Fibroblast of skin of left quadriceps (primary cell): ENCODE measurements around the gene COX7A2L.
"Not testable (repeated sequence)": the region's sequence is repeated elsewhere in the genome, so short reads cannot be mapped to it uniquely, and the experiment has no call there.

Experiments used
- DNase-seq, 2 experiments: peaks; one replicate each; pipeline ENCODE4 v3.0.0-alpha.2; 2013; ENCODE audit warnings: low read depth in 2 of 2

Gene COX7A2L, protein sequence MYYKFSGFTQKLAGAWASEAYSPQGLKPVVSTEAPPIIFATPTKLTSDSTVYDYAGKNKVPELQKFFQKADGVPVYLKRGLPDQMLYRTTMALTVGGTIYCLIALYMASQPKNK

DNA sequence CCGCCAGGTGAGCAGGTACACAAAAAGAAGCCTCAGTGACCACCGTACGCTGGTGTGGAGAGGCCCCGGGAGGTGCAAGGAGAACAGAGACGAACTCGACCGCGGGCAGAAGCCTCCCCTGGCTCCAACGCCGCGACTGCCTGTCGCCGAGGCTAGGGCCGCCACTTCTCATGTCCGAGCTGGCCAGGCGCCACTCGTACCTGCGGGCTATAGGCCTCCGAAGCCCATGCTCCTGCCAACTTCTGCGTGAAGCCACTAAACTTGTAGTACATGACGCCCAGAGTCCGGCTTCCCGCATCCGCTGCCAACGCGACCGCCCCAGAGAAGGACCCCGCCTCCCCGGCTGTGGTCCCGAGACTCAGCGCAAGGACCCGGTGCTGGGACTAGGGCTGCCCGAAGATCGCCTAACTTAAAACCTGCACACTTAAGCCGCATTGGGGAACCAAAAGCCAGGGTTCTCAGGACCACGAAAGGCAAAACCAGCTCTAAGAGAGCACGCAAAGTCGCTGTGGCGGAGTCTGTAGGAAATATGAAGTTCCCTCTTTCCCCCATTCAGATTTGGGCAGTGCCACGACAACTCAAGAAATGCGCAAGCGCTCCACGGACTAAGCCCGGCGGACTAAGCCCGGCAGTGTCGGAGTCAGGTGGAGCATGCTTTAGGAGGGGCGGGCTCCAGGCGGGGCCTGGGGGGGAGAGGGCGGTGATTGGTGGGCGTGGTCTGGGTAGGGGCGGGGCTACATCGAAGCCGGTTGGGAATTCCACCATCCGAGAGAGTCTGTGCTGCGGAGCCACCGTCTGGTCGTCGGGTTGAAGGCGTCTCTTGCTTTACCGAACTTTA lies at the start of gene COX7A2L:
COX7A2L (minus strand) TSS at position 328 of the 838 bp plus-strand sequence; CDS start at position 272, 56 bp downstream.
- peak; percentile 96 to 97 for DNase-seq

DNA sequence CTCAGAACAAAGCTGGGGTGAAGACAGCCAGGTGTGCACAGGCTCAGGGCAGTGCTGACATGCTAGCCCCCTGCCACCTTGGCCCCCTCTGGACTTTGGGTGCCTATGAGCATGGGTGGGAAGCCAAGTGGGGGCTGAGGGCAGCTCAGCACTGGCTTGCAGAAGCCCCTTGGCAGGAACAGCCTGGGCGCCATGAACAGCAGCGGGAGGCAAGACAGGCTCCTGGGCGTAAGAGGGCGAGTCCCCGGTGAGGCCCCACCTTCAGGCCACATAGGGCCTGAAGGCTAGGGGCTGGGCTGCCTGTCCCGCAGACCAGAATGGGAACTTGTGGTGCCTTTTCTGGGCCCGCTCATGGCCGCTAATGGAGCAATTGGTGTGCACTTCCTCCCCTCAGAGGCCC lies 47.0 kb upstream of the COX7A2L start:
- no peak for DNase-seq

DNA sequence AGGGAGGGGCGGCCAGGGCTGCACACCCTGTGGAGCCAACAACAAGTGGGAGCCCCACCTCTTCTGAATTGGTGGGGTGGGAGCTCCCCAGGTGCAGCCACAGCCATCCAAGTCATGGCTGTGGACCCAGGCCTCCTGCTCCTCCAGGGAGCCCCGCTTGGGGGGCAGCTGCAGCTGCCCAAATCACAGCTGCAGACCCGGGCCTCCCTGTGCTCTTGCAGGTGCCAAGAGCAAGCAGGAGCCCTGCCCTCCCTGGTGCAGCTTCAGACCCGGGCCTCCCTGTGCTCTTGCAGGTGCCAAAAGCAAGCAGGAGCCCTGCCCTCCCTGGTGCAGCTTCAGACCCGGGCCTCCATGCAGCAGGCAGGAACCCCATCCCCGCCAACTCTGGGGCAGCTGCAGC lies 46.5 kb upstream of the COX7A2L start:
- no peak for DNase-seq

DNA sequence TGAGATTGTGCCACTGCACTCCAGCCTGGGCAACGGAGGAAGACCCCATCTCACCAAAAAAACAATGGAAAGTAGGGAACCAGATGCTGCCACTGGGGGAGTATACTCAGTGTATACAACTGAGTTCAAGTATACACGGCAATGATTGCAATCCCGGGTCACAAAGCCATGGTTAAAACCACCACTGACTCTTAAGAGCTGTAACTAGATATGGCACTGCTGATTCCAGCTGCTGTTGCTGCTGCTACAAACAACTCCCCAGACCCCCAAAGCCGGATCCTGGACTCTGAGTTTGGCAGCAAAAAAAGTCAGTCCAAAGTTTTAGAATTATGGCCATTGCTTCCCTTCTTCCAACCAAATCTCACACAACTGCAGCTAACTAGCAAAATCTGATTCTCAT lies 43.7 kb upstream of the COX7A2L start:
- no peak for DNase-seq

DNA sequence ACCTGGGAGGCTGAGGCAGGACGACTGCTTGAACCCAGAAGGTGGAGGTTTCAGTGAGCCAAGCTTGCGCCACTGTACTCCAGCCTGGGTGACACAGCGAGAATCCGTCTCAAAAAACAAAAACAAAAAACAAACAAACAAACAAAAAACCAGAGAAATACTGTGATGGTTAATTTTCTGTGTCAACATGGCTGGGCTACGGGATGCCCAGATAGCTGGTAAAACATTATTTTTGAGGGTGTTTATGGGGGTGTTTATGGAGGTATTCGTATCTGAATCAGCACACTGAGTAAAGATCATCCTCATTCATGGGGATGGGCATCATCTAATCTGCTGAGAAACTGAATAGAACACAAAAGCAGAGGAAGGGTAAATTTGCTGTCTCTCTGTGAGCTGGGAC lies 40.8 kb upstream of the COX7A2L start:
- DNase-seq, result no peak

DNA sequence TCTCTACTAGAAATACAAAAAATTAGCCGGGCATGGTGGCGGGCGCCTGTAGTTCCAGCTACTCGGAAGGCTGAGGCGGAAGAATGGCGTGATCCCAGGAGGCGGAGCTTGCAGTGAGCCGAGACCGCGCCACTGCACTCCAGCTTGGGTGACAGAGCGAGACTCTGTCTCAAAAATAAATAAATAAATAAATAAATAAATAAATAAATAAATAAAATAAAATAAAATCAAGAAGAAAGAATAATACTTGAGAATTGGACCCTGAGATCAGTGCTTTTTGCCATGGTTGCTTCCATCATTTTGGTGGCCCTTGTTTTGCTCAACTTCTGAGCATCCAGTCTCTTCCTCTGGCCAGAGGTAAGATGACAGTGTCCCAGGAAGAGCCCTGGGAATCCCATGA lies 37.0 kb upstream of the COX7A2L start:
- DNase-seq, result not testable (repeated sequence)

DNA sequence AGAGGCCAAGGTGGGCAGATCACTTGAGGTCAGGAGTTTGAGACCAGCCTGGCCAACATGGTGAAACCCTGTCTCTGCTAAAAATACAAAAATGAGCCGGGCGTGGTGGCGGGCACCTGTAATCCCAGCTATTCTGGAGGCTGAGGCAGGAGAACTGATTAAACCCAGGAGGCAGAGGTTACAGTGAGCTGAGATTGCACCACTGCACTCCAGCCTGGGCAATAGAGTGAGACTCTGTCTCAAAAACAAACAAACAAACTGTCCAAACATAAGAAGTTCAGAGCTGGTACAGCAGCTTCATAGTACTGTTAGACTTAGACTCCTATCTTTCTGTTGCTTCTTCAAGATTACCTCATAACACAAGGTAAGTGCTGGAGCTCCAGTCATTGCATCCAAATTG lies 32.3 kb upstream of the COX7A2L start:
- DNase-seq, result not testable (repeated sequence)

DNA sequence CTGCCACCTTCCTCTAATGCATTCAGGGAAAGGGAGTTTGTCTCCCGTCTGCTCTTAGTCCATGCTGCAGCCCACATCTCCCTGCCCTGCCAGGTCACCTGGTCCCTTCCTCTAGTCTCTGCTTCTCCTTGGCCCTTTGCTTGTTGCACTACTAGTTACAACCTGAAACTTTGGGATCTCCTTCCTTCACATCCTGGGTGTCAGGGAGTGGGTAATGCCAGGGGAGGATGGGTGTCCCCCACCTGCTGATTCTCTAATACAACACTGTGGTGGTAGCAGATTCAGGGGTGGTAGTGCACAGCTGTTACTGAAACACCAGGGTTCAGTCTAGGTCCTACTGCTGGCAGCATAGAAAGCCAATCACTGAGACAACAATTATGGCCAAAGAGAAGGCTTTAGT lies 31.2 kb upstream of the COX7A2L start:
- DNase-seq, result no peak

DNA sequence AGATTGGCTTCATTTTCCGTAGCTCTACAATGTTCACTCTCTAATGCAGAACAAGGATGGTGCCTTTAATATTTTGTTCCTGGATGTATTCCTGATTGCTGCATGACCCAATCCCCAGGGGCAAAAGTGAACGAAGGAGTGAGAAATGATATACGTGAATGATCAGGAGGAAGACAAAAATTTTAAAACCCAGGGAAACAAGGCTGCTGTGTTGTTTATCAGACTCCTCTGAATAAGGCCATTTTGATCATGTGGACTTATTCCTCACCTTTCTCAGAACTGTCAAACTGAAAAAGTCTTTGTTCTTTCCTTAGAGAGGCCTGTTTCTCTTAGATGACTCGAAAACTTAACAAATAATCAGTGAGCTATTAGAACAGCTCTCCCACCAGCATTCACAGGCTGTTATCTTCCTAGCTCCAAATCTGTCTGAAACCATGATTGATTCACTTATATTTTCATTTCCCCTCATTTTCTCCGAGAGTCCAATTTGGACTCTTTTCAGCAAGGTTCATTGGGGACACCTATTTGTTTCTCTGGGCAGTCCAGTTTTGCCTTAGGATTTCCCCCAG lies 29.5 kb upstream of the COX7A2L start:
- DNase-seq, result no peak

DNA sequence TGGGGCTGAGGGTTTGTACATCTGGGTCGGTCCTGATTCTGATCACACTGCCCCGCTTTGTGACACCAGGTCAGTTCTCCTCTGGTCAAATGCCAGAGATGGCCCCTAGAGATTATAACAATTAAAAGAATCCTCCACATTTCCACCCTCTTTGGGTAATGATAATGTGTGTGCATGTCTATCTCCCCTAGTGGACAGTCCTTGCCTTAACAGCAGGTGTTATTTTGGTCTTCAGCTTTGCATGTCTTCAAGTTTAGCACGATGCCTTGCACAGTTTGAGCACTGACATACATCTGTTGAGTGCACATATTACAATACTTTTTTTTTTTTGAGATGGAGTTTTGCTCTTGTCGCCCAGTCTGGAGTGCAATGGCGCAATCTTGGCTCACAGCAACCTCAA lies 25.7 kb upstream of the COX7A2L start:
- DNase-seq, result no peak

DNA sequence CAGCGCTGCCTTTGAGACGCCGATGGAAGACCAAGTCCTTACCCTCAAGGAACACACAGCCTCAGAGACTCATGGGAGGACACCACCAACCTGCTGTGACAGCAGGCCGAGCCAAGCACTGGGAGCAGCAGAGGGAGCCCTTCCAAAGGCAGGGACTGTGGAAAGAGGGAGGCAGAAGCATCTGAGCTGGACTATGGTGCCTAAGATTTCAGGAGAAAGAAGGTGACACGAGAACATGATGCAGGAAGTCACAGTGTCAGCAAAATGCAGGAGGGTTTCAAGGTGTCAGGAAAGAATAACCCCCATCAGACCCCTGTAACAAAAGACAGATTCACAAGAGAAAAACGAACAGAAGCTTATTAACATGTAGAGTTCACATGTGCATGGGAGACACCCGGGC lies 24.2 kb upstream of the COX7A2L start:
- no peak for DNase-seq

DNA sequence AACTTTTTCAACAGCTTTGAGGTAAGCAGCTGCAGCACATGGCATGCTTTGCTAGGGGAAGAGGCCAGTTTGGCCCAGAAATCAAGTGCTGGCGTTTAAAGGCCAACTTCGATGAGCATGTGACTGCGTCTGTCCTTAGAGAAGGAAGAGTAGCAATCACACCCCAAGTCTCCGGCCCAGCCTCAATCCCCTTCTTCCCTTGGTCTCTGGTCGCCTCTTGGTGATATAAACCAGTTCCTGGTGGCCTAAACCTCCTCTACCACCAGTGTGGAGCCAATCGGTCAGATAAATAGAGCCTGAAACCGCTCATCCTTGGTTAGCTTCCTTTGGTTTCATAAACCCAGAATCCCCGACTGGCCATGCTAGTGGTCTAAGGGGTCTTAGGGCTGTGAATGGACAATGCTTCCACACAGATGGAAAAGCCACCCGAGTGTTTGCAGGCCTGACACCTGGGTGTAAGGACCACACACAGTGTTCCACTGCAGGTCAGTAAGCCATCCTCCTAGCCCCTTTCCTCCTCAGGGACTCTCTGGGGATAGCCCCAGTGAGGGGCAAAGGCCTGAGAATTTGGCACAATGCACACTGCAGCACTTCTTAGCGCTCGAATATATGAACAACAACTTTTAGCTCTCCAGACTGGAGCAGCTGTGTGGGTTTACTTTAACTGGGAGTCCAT lies 23.0 kb upstream of the COX7A2L start:
- DNase-seq, result no peak

DNA sequence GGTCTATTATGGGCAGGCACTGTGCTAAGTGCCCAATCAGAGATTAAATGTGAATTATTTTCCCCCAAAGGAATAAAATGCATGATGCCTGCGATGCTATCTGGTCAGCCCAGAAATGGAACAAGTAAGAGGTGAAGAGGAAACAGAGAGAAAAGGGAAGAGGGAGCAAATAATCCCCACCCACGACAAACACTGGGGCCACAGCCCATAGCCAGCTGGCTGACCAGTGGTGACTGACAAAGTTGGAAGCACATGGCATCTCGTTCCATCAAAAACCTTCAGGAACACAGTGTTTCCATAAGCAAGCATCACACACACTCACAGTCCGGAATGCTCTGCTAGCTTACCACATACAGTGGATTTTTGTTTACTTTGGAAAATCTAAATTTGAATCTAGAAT lies 21.1 kb upstream of the COX7A2L start:
- no peak for DNase-seq

DNA sequence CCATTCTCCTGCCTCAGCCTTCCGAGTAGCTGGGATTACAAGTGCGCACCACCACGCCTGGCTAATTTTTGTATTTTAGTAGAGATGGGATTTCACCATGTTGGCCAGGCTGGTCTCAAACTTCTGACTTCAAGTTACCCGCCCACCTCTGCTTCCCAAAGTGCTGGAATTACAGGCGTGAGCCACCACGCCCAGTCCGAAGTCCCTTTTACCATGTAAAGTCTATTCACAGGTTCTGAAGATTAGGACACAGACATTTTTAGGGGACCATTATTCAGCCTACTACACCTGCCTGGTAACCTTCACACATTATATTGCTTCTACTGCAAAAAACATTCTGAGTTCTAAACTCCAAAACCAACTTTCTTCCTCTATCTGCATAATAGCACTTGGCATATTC lies 19.0 kb upstream of the COX7A2L start:
- DNase-seq, result not testable (repeated sequence)

DNA sequence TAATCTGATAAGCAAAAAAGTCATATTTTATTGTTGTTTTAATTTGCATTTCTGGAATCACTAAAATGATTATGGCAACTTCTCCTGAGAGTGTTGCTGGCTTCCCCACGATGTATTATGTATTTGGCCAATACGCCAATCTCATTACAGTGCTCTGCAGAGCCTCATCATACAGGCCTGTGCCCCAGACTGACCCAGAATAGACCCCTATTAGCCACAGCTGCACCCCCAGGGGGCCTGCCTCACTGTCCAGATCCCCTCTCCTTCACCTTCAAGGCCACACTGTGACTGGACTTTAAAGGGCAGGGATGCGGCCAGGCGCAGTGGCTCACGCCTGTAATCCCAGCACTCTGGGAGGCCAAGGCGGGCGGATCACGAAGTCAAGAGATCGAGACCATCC lies 17.4 kb upstream of the COX7A2L start:
- DNase-seq, result no peak

DNA sequence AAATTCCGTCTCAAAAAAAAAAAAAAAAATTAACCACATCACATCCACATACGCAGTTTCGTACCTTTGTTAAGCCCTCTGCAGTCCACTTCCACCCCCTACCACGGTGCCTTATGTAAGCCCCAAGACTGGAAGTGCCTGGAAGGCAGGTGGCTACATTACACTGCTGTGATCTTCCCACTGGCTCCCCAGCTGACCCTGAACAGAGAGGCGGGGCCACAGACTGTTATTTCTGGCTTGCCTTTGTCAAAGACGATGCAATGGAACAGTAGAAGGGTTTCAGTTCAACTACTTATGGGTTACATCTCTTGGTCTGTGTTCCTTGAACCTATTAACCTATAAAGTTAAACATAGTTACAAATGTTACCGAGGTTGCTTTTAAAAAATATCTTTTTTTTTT lies 15.7 kb upstream of the COX7A2L start:
- DNase-seq, result no peak

DNA sequence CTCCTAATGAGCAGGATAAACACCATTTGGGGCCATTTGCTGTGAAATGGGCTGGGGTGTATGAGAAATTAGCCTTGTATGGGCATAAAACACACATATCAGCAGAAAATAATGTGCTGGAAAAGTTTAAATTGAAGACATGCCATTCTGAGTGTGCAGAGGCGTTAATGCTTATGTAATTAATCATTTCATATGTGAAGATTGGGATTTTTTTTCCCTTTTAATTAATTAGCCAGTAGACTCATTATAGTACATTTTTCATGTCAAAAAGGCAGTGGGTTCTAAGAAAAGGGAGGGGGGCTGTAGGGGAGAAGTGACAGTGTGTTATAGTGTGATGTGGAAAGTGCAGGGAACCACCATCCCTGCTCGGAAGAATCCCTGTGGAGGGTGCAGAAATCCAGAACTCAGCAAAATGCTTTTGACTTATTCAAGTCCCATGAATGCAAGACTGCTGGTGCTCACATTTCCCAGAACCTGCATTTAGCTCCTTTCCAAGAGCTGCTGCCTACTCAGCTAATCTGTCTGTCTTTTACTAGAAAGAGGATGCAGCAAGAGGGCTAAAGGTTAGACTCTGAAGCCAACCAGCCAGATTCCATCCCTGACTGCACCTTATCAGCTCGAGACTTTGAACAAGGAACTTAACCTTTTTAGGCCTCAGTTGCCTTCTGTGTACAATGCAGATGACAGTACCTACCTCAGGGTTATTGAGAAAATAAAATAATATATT lies 11.6 kb upstream of the COX7A2L start:
- DNase-seq, result no peak

DNA sequence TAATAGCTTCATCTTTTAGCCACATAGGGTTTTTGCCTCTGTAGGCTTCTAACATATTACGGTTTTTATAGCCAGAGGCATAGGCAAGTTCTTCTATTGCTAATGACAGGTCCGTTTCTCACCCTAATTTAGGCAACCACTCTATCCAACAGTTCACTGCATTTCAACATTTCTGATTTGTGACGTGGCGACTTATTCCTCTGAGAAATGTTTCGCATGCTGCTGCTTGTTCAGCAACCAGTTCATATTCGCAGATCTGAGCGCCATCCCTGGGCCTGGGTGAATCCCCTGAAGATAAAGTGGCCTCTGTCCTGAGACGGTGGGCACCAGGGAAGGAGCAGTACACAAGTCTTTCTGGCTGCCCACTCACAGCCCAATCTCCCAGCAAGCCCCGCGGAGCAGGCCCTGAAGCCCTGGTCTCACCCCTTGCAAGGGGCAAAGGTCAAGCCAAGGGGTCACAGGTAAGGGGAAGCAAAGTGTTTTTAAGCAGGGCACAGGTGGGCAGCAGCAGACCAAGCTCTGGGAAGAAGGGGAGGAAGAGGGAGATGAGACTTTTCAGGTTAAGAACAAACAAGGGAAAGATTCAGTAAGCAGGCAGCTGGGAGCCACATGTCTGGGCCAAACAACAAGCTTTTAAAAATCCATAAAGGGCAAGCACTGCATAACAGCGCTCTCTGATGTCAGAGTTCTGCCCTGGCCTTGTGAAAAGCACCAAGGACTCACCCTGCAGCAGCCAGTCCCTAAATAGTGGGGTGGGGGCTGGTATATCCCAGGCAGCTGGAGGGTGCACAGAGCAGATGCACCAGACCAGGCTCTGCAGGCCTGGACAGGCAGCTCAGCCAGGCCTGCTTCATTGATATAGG lies 10.8 kb upstream of the COX7A2L start:
- DNase-seq, result no peak

DNA sequence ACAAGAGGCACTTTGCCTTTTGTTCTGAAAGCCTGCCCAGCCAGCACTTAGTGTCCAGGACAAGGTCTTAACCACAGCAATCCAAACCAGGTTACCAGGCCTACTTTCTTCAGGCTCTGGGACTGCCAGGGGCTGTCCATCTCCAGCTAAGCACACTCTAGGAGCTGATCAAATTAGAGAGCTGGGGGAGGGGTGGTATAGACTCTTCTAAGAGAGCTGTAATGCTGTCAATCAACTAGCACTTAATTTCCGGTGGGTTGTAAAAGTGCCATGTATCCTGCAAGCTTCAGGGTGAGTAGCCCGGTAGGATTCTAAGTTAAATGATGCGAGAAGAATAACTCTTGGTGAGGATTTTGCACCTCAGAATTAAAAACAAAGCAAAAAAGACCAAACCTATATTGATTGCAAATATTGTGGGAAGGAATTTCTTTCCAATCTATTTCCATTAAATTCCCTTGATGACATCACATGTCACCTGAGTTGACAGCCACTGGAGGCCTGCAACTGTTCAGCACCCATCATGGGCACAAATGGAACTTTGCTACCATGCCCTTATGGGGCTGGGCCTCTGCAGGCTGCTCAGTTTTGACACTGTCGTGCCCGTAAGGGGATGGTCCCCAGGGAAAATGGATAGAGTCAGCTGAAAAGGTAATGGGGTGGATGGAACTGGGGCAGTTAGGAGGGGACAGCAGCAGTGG lies 8.7 kb upstream of the COX7A2L start:
- no peak for DNase-seq

DNA sequence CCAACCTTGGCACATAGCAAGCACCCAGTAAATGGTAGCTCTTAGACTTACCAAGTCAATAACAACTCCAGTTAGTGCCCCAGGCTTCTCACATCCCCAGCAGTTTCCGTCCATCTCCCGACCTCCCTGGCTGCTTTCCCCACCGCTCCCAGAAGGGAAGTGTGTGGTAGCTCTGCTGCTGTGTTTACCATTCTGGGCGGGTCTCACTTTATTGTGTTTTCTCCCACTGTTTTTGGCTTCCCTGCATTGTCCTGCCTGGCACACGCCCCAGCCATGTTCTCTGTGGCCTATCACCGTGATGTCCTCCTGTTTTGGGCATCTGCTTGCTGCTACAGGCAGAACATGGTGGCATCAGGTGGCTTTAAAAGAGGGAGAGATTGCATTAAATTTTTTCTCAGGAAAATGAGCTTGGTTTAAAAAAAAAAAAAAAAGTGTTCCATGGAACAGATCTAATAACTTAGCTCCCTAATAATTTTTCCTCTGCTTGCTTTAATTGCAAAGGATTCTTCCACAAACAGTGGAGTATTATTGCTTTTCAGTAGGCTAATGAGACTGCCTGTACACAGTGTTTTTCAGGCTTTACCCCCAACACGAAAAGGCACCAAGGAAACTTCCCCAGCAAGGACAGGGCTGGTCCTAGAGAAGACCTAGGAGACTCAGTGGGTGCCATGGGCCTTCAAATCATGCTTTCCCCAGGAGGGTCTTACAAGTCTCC lies 8.0 kb upstream of the COX7A2L start:
- DNase-seq, result no peak
